GM18868 (cell line): ENCODE data around the gene TMEM50A.
"Not testable (repeated sequence)": the region's sequence is repeated elsewhere in the genome, so short reads cannot be mapped to it uniquely, and the experiment has no call there.

Source experiments
- ATAC-seq: cut with Tn5 transposase; IDR thresholded peaks from one replicate; pipeline ENCODE4 v1.9.1; 2021; ENCODE audit warnings: mild to moderate bottlenecking, moderate library complexity; ENCODE audit not compliant: unreplicated experiment

Gene TMEM50A

DNA sequence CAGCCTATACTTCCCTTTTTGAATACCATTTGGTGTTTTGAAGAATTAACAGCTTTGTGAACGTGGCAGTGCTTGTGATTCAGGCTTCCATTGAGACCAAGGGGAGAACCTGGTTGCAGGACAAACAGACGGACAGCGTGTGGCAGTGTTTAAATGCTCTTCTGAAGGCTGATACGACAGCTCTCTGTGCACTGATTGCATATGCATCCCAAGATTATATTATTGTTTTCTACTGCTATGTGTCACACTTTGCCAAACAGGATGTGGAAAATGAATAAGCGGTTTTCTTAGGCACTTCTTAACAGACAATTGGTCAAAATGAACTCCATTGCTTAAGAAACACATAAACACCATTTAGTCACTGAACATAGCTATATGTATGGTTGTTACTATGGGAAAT lies 8.2 kb upstream of the TMEM50A start:
- not testable (repeated sequence) for ATAC-seq

DNA sequence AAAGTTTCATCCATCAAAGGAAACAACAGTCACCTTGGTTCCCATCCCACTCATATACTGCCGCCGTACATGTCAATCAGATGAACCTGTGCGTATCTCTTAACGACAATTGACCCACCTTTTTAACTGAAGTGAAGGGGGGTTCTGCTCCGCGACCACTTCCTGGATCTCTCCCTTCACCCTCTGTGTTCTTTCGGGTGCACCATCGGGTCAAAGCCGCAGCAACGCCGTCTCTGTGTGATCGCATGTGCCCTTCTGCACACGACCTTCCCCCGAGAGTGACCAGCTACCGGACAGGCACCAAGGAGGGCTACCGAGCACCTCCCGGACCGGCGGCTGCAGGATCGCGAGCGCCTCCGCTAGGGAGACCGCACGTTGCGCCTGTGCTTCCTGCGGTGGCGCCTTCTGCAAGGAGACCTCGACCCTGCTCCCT lies 1.2 kb upstream of the TMEM50A start:
- not testable (repeated sequence) for ATAC-seq

GRCh38 chr1:25337483-25338187 lies 499 bp upstream of the TMEM50A start:
- ATAC-seq, result peak; percentile 45

- no peak for ATAC-seq
These were observed 852 bp downstream of the TMEM50A start for GRCh38 chr1:25338986-25339385.

DNA sequence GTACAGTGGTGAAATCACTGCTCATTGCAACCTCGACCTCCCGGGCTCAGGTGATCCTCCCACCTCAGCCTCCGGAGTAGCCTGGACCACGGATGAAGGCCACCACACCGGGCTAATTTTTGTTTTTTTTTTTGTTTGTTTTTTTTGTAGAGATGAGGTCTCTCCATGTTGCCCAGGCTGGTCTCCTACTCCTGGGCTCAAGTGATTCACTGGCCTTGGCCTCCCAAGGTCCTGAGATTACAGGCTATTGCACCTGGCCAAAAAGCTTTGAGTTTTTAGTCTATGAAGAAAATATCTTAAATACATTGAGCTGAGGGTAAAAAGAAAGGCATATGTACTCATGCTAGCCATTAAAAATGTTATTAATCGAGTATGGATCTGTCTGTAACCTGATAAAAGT lies 3.6 kb downstream of the TMEM50A start:
- ATAC-seq, result no peak

DNA sequence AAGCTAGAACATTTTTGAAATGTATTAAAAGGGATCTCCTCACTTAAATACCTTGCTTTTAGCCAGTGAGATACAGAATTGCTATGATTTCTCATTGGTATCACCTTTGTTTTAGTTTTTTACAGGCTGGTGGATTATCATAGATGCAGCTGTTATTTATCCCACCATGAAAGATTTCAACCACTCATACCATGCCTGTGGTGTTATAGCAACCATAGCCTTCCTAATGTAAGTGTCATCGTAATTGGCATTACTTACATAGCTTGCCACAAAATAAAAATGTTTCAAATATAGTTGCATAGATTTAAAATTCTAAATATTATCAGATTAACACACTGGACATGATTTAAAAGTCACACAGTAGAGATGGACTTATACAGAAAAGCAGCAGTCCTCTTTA lies 4.7 kb downstream of the TMEM50A start:
- no peak for ATAC-seq

DNA sequence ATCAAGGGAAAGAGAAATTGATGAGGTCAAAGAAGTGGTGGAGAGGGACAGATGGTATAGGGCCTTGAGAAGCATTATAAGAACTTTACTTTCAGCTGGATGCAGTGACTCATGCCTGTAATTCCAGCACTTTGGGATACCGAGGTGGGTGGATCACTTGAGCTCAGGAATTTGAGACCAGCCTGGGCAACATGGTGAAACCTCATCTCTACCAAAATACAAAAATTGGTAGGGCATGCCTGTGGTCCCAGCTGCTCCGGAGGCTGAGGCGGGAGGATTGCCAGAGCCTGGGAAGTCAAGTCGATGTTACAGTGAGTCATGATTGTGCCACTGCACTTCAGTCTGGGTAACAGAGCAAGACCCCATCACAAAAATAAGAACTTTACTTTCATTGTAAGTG lies 5.7 kb downstream of the TMEM50A start:
- no peak for ATAC-seq

DNA sequence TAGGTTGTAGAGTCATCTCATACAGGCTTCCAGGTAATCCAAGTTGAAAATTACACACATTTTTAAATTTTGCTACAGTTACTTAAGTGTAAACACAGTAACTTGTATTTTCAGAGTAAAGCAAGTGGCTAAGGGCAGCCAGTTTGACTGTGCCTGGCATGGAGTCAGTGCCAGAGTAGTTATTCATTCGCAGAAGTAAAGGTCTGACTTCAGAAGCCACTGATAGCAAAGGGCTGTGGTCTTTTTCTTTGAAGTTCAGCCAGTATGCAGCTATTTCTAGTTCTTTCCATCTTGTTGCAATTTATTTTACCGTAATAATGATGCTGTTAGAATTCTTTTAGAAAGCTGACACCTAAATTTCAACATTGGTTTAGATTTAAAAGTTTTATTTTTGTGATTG lies 9.4 kb downstream of the TMEM50A start:
- no peak for ATAC-seq

DNA sequence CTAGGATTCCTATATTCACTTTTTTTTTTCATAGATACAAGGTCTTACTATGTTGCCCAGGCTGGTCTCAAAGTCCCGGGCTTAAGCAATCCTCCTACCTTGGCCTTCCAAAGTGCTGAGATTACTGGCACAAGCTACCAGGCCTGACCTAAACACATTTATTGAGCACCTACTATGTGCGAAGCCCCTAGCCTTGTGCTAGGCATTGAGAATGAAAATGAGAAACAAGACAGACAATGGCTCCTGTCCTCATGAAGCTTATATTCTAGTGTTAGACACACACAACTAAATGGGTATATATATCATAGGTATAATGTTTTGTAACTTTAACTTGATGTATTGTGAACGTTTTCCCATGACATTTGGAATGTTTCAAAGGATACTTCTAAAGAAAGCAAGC lies 11.5 kb downstream of the TMEM50A start:
- ATAC-seq, result no peak

GRCh38 chr1:25355841-25356395 lies 17.8 kb downstream of the TMEM50A start:
- ATAC-seq, result no peak

DNA sequence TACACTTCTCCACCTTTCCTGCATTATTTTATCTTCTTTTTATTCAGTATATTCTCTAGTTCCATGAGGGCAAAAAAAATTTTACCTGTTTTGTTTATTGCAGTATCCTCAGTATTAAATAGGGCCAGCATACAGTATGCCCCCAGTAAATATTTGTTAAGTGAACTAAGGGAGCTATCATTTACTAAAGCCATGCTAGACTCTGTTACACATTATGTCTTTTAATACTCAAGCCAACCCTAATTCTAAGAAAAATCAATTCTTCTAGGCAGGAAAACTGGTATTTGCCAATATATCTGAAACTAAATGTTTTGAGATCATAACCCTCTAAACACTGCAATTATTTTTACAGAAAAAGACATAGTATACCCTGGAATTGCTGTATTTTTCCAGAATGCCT lies 18.3 kb downstream of the TMEM50A start:
- ATAC-seq, result no peak

DNA sequence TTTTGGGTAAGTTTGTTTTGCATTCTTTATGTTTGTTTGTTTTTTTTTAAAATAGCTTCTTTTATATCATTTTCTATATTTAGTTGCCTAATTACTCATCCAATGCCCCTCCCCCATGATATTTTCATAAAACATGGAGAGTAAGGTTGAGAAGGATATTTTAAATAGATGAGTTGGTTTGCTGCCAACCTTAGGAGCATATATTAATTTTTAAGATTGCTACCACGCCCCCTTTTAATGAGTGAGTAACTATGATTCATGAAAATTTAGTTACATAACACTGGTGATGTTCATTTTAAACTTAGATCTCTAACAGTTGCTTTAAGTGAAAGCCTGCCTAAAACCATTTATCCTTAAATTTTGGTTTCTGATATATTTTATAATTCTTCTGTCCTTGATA lies 18.7 kb downstream of the TMEM50A start:
- ATAC-seq, result no peak

GRCh38 chr1:25360596-25361581 lies 22.8 kb downstream of the TMEM50A start:
- no peak for ATAC-seq

DNA sequence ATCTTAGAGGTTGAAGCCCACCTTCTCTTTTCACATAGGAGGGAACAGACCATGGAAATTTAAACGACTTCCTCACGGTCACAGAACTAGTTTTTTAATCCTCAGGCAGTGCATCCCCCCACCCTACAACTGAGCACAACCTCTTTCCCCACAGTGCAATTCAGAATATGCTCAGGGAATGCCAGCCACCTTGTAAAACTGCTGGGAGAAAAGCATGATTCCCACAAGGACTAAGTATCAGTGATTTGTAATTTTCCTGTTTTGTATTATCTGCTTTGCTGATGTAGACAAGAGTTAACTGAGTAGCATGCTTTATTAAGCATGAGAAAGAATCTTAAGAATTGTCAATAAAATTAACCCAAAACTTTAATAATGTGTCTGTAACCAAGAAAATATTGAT lies 23.8 kb downstream of the TMEM50A start:
- ATAC-seq, result no peak

DNA sequence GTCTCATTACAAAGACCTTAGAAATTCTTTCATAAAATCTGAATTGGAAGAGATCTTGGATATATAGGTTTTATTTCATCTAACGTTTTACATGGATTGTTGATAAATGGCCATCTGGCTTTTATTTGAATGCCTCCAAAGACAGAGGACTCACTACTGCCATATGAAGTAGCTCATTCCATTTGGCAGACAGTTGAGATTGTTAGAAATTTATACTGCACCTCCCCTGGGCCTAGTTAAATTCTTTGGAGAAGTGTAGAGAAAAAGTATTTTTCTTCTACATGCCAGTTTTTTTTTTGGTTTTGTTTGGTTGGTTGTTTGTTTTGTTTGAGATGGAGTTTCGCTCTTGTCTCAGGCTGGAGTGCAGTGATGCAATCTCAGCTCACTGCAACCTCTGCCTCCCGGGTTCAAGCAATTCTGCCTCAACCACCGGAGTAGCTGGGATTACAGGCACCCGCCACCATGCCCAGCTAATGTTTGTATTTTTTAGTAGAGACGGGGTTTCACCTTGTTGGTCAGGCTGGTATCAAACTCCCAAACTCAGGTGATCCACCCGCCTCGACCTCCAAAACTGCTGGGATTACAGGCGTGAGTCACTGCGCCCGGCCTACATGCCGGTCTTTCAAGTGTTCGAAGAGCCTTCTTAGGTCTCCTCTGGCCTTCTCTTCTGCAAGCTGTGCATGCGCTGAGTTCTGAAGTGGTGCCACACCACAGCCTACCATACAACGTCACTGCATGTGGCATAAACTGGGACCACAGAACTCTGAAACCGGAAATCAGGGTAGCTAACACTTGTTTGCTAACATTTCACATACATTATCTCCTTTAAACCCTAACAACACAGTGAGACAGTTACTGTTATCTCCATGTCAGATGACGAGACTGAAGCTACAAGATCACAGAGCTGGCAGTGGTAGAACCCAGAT lies 24.8 kb downstream of the TMEM50A start:
- ATAC-seq, result not testable (repeated sequence)

DNA sequence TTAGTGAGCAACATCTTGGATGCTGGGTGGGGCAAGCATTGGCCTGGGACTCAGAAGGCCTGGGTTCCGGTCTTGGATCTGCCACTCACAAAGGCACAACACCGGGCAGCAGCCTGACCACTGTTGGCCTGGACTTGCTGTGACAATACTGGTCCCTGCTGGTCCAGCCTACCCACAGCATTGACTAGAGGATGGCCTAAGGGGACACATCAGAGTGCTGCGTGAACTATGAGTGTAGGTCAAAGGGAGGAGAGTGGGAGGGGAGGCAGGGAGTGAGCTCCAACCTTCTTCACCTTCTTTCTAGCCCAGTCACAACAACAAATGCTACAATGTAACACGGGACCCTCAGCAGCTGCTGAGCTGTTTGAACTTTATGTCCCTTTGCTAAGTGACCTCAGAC lies 31.1 kb downstream of the TMEM50A start:
- ATAC-seq, result no peak

GRCh38 chr1:25369691-25370271 lies 31.6 kb downstream of the TMEM50A start:
- not testable (repeated sequence) for ATAC-seq

GRCh38 chr1:25371757-25372156 lies 33.6 kb downstream of the TMEM50A start:
- ATAC-seq, result not testable (repeated sequence)

GRCh38 chr1:25378367-25378766 lies 40.2 kb downstream of the TMEM50A start:
- ATAC-seq, result not testable (repeated sequence)

DNA sequence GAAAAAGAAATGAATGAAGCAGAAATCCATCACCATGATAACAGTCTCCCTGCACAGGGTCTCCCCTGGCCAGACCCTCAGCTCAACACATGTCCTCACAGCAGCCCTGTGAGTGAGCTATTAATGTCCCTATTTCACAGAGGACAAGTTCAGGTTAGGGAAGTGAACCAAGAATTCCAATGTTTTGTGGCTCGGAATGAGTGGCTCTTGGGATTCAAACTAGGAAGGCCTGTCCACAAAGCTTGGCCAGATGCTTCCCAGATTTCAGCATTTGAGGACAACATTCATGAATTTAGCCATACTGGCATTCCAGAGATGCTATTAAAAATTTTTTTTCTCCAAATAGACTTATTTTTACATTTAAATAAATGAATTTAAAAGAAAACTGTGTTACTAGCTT lies 44.4 kb downstream of the TMEM50A start:
- not testable (repeated sequence) for ATAC-seq
